Stimulated activated CD8-positive, alpha-beta memory T cell treated with anti-CD3 and anti-CD28 coated beads, Interleukin-12 subunit alpha, Interleukin-12 subunit beta, amount 100 ng/mL, for 24 hours (primary cell): ENCODE measurements around the gene APIP.
A peak's percentile ranks its signal among the peaks of the same experiment; 100 is the strongest.

Source experiments
- DNase-seq: peaks from one replicate; pipeline ENCODE4 v3.0.0-alpha.2; 2020; ENCODE audit errors: extremely low read depth

Gene APIP

GRCh38 chr11:34916015-34916842 is at the start of gene APIP, which contains the start of gene PDHX:
Gene APIP (minus strand): TSS chr11:34916379. CDS start chr11:34916284, 95 bp downstream.
Gene PDHX (plus strand): TSS chr11:34916618. CDS start chr11:34916656, 38 bp downstream.
- DNase-seq: peak; percentile 97

GRCh38 chr11:34964610-34965331 is 48.6 kb upstream of the APIP start:
- no peak for DNase-seq

- DNase-seq: no peak
These were observed 47.2 kb upstream of the APIP start for GRCh38 chr11:34963351-34963750.

- no peak for DNase-seq
These were observed 45.9 kb upstream of the APIP start for GRCh38 chr11:34962034-34962433.

- no peak for DNase-seq
These were observed 44.1 kb upstream of the APIP start for GRCh38 chr11:34960277-34960676.

GRCh38 chr11:34959770-34960169 is 43.6 kb upstream of the APIP start:
- DNase-seq: no peak

- DNase-seq: no peak
These were observed 41.4 kb upstream of the APIP start for GRCh38 chr11:34957606-34958005.

- DNase-seq: no peak
These were observed 41.0 kb upstream of the APIP start for GRCh38 chr11:34957206-34957605.

GRCh38 chr11:34953955-34954354 is 37.8 kb upstream of the APIP start:
- no peak for DNase-seq

- DNase-seq: no peak
These were observed 32.5 kb upstream of the APIP start for GRCh38 chr11:34948696-34949095.

GRCh38 chr11:34944692-34945091 is 28.5 kb upstream of the APIP start:
- no peak for DNase-seq

- no peak for DNase-seq
These were observed 25.5 kb upstream of the APIP start for GRCh38 chr11:34941688-34942087.

- no peak for DNase-seq
These were observed 24.0 kb upstream of the APIP start for GRCh38 chr11:34940026-34940677.

- no peak for DNase-seq
These were observed 22.4 kb upstream of the APIP start for GRCh38 chr11:34938611-34939010.

GRCh38 chr11:34936945-34937629 is 20.9 kb upstream of the APIP start:
- no peak for DNase-seq

GRCh38 chr11:34929794-34930763 is 13.9 kb upstream of the APIP start:
- no peak for DNase-seq

- no peak for DNase-seq
These were observed 12.9 kb upstream of the APIP start for GRCh38 chr11:34928960-34929680.

GRCh38 chr11:34928268-34928959 is 12.2 kb upstream of the APIP start:
- DNase-seq: no peak

GRCh38 chr11:34926831-34927132 is 10.6 kb upstream of the APIP start:
- no peak for DNase-seq
